ENCODE measurements around the gene BAIAP2.
"Not testable (repeated sequence)": the region's sequence is repeated elsewhere in the genome, so short reads cannot be mapped to it uniquely, and the experiment has no call there.

Gene BAIAP2

DNA sequence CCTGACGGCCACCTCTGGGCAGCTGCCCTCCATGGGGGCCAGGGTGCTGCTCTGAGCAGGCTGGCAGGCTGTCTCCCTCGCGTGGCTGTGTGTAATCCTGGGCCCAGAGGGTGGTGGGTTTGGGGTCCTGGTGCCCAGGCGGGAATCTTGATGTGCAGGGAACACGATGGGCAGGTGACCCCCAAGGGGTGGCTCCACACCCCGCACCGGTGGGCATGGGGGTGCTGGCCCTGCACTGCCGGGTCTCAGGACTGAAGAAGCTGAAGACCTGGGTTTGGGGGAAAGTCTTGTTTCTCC lies 34.7 kb upstream of the BAIAP2 start:
- peak in 1 of 10 donors; percentile 62 for DNase-seq
- intact Hi-C loops (cut with DNase I): no loop called here

DNA sequence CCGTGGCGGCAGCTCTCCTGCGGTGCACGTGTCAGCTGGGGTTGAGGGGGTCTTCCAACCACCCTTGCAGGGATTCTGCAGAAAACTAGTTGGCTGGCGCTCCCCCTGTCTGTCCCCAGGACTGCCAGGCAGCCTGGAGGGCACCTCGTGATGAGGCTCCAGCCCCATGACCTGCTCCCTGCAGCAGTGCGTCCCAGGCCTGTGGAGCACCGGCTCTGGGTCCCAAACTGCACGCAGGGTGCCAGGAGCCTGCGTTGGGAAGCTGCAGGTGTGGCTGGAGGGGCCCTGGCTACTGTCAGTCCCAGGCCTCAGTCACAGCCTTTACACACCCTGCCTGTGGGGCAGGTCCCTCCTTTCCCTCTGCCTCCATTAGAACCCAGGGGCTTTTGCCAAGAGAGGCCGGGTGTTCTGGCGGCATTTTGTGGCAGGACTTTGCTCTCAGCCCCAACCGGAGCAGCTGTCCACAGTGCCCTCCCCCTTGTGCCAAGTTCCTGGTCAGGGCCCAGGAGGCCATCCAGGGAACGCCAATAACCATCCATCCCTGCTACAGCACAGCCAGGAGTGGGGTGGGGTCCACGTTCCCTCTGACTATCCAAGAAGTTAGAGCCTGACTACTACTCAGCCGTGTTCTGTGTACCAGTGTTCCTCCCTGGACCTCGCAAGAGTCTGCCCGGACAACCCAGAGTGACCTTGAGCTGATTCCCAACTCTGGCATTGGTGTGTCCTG lies 34.2 kb upstream of the BAIAP2 start:
- intact Hi-C loops (cut with DNase I): no loop called here
- DNase-seq: peak in 1 of 10 donors; percentile 78

- DNase-seq: peak in 2 of 10 donors; percentile 37 to 56
Observed at GRCh38 chr17:81002013-81002384, 33.0 kb upstream of the BAIAP2 start.

DNA sequence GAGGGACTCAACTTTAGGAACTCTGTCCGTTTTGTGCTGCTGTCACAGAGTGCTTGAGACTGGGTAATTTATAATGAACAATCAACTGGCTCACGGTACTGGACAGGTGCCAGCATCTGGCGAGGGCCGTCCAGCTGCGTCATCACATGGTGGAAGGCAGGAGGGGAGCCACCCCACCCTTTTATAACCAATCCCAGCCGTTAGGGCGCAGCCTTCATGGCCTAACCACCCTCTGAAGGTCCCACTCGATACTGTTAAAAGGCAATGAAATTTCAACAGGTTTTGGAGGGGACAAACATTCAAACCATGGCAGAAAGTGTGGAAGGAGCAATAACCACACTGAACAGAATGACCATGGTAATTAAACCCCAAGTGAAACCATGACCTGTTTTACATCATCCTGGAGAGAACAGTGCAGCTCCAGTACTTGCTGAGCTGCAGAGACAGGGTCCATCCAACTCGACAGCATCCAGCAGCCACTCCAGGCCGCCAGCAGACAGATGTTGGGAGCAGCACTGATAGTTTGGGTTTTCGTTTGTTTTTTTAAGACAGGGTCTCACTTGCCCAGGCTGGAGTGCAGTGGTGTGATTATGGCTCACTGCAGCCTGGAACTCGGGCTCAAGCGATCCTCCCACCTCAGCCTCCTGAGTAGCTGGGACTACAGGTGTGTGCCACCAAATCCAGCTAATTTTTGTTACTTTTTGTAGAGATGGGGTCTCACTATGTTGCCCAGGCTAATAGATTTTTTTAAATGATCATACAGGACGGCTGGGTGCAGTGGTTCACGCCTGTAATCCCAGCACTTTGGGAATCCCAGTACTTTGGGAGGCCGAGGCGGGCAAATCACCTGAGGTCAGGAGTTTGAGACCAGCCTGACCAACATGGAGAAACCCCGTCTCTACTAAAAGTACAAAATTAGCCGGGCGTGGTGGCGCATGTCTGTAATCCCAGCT lies 32.3 kb upstream of the BAIAP2 start:
- intact Hi-C loops (cut with DNase I): no loop called here
- DNase-seq: peak in 4 of 10 donors; percentile 57 to 90 (median 71)

More at GRCh38 chr17:81002013-81002384, 33.0 kb upstream of the BAIAP2 start:
- intact Hi-C loops (cut with DNase I): no loop called here

GRCh38 chr17:81003711-81004475 lies 31.1 kb upstream of the BAIAP2 start:
- intact Hi-C loops (cut with DNase I): no loop called here
- DNase-seq: peak in 3 of 10 donors; percentile 25 to 77 (median 70)

DNA sequence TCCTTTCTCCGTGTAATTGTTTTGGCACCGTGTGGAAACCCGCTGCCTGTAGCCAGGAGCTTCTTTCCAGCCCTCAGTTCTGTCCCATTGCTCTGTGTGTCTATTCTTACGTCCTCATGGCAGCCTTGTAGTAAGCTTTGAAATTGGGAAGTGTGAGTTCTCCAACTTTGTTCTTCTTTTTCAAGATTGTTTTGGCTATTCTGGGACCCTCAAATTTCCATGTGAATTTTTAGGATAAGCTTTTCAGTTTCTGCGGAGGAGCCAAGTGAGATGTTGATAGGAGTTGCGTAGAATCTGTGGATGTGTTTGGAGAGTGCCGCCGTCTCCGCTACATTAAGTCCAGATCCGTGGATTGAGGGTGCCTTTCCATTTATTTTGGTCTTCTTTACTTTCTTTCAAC lies 28.1 kb upstream of the BAIAP2 start:
- intact Hi-C loops (cut with DNase I): no loop called here
- peak in 1 of 10 donors; percentile 10 for DNase-seq

- DNase-seq: peak in 1 of 10 donors; percentile 2
- intact Hi-C loops (cut with DNase I): no loop called here
Observed at GRCh38 chr17:81008140-81008539, 26.8 kb upstream of the BAIAP2 start.

DNA sequence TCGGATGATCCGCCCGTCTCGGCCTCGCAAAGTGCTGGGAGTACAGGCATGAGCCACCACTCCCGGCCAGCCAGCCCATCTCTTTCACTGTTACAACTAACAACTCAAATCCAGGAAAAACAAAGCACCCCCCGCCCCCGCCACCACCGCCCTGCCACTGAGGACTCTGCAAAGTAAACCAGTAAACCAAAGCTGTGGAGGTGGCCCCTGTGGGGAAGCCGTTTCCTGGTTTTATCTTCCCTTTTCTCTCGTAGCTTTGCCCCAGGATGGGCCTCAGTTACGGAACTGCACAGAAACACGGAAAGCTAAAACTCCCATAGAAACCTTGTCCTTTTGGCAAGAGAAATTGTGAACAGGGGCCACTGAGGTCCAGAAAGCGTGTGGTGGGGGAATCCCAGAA lies 25.8 kb upstream of the BAIAP2 start:
- peak in 1 of 10 donors; percentile 69 for DNase-seq
- intact Hi-C loops (cut with DNase I): no loop called here

DNA sequence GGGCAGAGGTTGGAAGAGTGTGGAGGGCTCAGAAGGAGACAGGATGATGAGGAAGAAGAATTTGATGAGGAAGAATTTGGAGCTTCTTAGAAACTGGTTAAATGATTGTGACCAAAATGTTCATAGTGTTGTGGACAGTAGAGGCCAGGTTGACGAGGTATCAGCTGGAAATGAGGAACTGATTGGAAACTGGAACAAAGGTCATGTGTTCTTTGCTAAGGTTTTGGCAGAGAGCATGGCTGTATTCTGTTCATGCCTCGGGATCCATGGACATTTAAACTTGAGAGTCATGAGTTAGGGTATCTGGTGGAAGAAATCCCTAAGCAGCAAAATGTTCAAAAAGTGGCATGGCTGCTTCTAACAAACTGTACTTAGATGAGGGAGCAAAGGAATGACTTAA lies 24.0 kb upstream of the BAIAP2 start:
- intact Hi-C loops (cut with DNase I): no loop called here
- DNase-seq: no peak

GRCh38 chr17:81011951-81012350 lies 23.0 kb upstream of the BAIAP2 start:
- intact Hi-C loops (cut with DNase I): no loop called here
- no peak for DNase-seq

- peak in 1 of 10 donors; percentile 50 for DNase-seq
Observed at GRCh38 chr17:81012574-81013447, 22.1 kb upstream of the BAIAP2 start.

GRCh38 chr17:81013642-81014041 lies 21.3 kb upstream of the BAIAP2 start:
- no peak for DNase-seq
- intact Hi-C loops (cut with DNase I): no loop called here

More at GRCh38 chr17:81012574-81013447, 22.1 kb upstream of the BAIAP2 start:
- intact Hi-C loops (cut with DNase I): no loop called here

DNA sequence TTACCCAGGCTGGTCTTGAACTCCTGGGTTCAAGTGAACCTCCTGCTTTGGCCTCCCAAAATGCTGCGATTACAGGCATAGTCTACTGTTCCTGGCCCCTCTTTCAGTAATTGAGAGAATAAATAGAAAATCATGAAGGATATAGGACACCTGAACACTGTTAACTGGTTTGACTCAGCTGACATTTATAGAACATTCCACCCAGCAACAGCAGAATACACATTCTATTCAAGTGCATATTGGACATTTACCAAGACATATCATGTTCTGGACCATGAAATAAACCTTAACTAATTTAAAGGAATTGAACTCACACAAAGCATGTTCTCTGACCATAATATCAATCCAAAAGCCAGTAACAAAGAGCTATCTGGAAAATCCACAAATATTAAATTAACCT lies 19.8 kb upstream of the BAIAP2 start:
- intact Hi-C loops (cut with DNase I): no loop called here
- DNase-seq: no peak

DNA sequence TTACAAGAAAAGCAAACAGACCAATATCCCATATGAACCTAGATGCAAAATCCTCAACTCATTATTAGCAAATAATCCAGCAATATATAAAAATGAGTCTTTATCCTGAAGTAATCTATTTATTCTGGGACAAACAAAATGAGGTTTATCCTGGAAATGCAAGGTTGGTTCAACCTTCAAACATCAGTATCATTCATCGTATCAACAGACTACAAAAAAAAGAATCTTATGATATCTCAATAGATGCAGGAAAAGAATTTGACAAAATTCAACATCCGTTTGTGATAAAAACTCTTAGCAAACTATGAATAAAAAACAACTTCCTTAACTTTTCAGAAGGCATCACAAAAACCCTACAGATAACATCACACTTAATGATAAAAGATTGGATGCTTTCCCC lies 18.4 kb upstream of the BAIAP2 start:
- DNase-seq: no peak
- intact Hi-C loops (cut with DNase I): no loop called here

DNA sequence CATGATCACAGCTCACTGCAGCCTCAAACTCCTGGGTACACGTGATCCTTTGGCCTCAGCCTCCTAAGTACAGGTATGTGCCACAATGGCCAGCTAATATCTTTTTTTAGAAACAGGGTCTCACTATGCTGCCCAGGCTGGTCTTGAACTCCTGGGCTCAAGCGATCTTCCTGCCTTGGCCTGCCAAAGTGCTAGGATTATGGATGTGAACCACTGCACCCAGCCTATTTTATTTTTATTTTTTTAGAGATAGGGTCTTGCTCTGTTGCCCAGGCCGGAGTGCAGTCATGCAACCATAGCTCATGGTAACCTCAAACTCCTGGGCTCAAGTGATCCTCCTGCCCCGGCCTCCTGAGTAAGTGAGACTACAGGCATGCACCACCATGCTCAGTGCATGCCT lies 17.6 kb upstream of the BAIAP2 start:
- intact Hi-C loops (cut with DNase I): not testable (repeated sequence)
- peak in 2 of 10 donors; percentile 10 to 12 for DNase-seq

GRCh38 chr17:81018044-81018802 lies 16.7 kb upstream of the BAIAP2 start:
- peak in 3 of 10 donors; percentile 7 to 59 (median 55) for DNase-seq
- intact Hi-C loops (cut with DNase I): no loop called here

DNA sequence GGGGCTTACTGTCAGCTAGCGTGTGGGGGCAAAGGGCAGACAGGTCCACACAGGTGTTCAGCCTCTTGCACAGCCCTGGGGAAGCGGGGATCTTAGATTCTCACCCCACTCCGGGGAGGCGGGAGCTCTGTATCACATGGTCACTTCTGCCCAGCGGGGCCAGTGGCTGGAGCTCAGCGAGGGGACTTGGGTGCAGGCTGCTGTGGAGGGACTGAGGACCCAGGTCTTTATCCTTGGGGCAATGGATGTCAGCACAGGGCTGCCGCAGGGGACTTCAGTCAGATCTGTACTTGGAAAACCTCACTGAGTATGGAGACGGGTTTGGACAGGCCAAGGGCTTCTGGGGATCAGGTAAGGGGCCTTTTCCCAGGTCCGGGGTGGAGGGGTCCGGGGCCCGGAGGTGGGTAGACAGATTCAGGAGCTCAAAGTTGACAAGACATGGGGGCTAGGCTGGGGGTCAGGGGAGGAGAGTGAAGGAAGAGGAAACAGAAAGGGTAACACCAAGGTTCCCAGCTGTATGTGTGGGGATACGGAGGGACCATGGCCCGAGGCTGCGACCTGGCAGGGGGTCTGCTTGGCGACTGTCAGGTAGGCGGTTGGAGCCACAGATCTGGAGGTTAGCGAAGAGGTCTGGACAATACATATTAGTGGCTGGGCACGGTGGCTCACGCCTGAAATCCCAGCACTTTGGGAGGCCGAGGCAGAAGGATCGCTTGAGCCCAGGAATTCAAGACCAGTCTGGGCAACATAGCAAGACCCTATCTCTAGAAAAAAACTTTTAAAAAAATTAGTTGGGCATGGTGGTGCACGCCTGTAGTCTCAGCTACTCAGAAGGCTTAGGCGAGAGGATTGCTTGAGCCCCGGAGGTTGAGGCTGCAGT lies 15.1 kb upstream of the BAIAP2 start:
- intact Hi-C loops (cut with DNase I): no loop called here
- peak in 2 of 10 donors; percentile 45 to 55 for DNase-seq

DNA sequence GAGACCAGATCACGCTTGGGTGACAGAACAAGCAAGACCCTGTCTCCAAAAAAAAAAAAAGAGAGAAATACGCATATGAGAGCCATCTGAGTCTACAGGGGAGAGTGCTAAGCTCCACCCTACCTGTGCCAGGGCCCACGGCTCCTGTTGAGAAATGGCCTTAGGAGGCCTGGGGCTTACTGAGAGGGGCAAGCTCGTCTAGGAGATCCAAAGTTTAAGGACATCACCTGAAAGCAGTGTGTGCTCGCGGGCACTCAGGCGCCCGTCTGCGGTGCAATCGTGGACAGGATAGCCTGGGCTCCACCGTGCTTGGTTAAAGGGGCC lies 14.5 kb upstream of the BAIAP2 start:
- DNase-seq: no peak
- intact Hi-C loops (cut with DNase I): no loop called here
